MCF 10A (cell line): ENCODE measurements around the gene CXCL17. TPM values are rescaled to one million over a fixed set of nuclear protein-coding genes. Genes with fewer than 3 reads are reported as not detected.

Experiments used
- BruUV-seq: library from RNA; stranded (reverse); fragments of 400-500 nt; replicated peaks from 2 replicates; lab custom pipeline; 2021; lab: Mats Ljungman, UMichigan
- CTCF ChIA-PET: fragments of 300-600 bp; sonication (Branson Sonifier 250); formaldehyde crosslinking; extraction: SDS; loops from one replicate; lab custom pipeline; 2021; ENCODE audit warnings: antibody characterized with exemption, inconsistent platforms; lab: Yijun Ruan, JAX
- POLR2A ChIA-PET: fragments of 300-600, 350-650 bp; sonication (Branson Sonifier 250); formaldehyde crosslinking; extraction: SDS; loops from one replicate; lab custom pipeline; 2020; ENCODE audit warnings: antibody characterized with exemption, inconsistent platforms; lab: Yijun Ruan, JAX
- DNase-seq: peaks from one replicate; pipeline ENCODE4 v3.0.0-alpha.2; 2018; ENCODE audit not compliant: unreplicated experiment
- H3K27ac Mint-ChIP-seq: one replicate; pipeline ENCODE4 v1.8.0; 2022; ENCODE audit warnings: mild to moderate bottlenecking, low read depth, mixed read lengths; ENCODE audit not compliant: unreplicated experiment
- H3K27me3 Mint-ChIP-seq: one replicate; pipeline ENCODE4 v1.8.0; 2022; ENCODE audit warnings: mixed read lengths; ENCODE audit not compliant: insufficient read depth, unreplicated experiment
- H3K36me3 Mint-ChIP-seq: one replicate; pipeline ENCODE4 v1.8.0; 2022; ENCODE audit warnings: mild to moderate bottlenecking, moderate library complexity, mixed read lengths; ENCODE audit not compliant: insufficient read depth, unreplicated experiment
- H3K4me1 Mint-ChIP-seq: one replicate; pipeline ENCODE4 v1.8.0; 2022; ENCODE audit warnings: mixed read lengths; ENCODE audit not compliant: insufficient read depth, unreplicated experiment
- H3K4me3 Mint-ChIP-seq: one replicate; pipeline ENCODE4 v1.8.0; 2022; ENCODE audit warnings: mild to moderate bottlenecking, moderate library complexity, mixed read lengths; ENCODE audit not compliant: unreplicated experiment
- H3K9me3 Mint-ChIP-seq: one replicate; pipeline ENCODE4 v1.8.0; 2022; ENCODE audit warnings: mixed read lengths; ENCODE audit not compliant: unreplicated experiment
- CTCF ChIP-seq: fragments of 200-600 bp; IDR thresholded peaks from one replicate; pipeline ENCODE4 v1.8.0; 2022; ENCODE audit warnings: antibody characterized with exemption, mild to moderate bottlenecking; ENCODE audit not compliant: unreplicated experiment
- intact Hi-C: fragments of 100-400 bp; cut with micrococcal nuclease; formaldehyde crosslinking; loops from 2 replicates; pipeline ENCODE4 v1.14.1; 2022
- total RNA-seq: library from RNA; stranded (reverse); gene quantifications from 2 replicates; pipeline ENCODE4 v1.2.3, GENCODE V29; 2022

CXCL17 gene
- total RNA-seq, 1 experiment from 2014 or later, result not detected

- intact Hi-C loops, result loop anchor here (1.0 kb wide), 4 partner anchors 10 to 325 kb away; no protein-coding TSS in a partner anchor
- DNase-seq, result peak; percentile 90
- TF ChIP-seq CTCF, result peak; percentile 77
- Mint-ChIP-seq H3K9me3 (no peaks in the 10 kb centered on the region), H3K27me3 (no peaks in the 10 kb centered on the region), H3K4me1 (peaks cover 11% of the 10 kb centered on the region), H3K4me3 (no peak overlapping the region), H3K36me3 (no peaks in the 10 kb centered on the region), H3K27ac (no peak overlapping the region)
- no TSS peak for BruUV-seq
- ChIA-PET POLR2A (interaction anchor here (0.7 to 1.7 kb wide), 2 partner anchors 10 to 932 kb away, joined by 3 to 4 read pairs; no protein-coding TSS in a partner anchor), CTCF (interaction anchor here (0.6 to 2.2 kb wide), 19 partner anchors 8 to 854 kb away, joined by 3 to 12 read pairs (median 4); no protein-coding TSS in a partner anchor)
Observed at GRCh38 chr19:42433503-42434260, 9.1 kb downstream of the CXCL17 start.

GRCh38 chr19:42431486-42431885 lies 11.3 kb downstream of the CXCL17 start:
- intact Hi-C loops, result no loop called here
- H3K4me3 Mint-ChIP-seq, result no peak overlapping the region
- no peaks in the 10 kb centered on the region for H3K9me3 Mint-ChIP-seq
- no peak overlapping the region for H3K27ac Mint-ChIP-seq
- no peak for DNase-seq
- ChIA-PET CTCF (interaction anchor here (0.7 to 2.0 kb wide), 3 partner anchors 9 to 202 kb away, joined by 3 to 6 read pairs (median 4); no protein-coding TSS in a partner anchor), POLR2A (interaction anchor here (0.7 to 1.0 kb wide), 4 partner anchors 20 to 639 kb away, joined by 3 read pairs; no protein-coding TSS in a partner anchor)
- no TSS peak for BruUV-seq
- no peak for TF ChIP-seq CTCF
- H3K27me3 Mint-ChIP-seq, result no peaks in the 10 kb centered on the region
- peaks cover 6% of the 10 kb centered on the region for H3K4me1 Mint-ChIP-seq
- H3K36me3 Mint-ChIP-seq, result no peaks in the 10 kb centered on the region

- CTCF ChIA-PET, result interaction anchor here (0.9 to 1.2 kb wide), 4 partner anchors 8 to 21 kb away, joined by 3 to 8 read pairs (median 6); no protein-coding TSS in a partner anchor
- POLR2A ChIA-PET, result no interaction called here
- H3K27me3 Mint-ChIP-seq, result no peaks in the 10 kb centered on the region
- no peak for TF ChIP-seq CTCF
- no peak overlapping the region for H3K4me3 Mint-ChIP-seq
- H3K9me3 Mint-ChIP-seq, result no peaks in the 10 kb centered on the region
- BruUV-seq, result no TSS peak
- no peak overlapping the region for H3K27ac Mint-ChIP-seq
- peaks cover 5% of the 10 kb centered on the region for H3K4me1 Mint-ChIP-seq
- peaks cover 2% of the 10 kb centered on the region for H3K36me3 Mint-ChIP-seq
- intact Hi-C loops, result no loop called here
- DNase-seq, result no peak
Observed at GRCh38 chr19:42428676-42429075, 14.1 kb downstream of the CXCL17 start.

GRCh38 chr19:42427313-42427712 lies 15.4 kb downstream of the CXCL17 start, which contains the start of gene LIPE:
Gene LIPE, minus strand, starts transcription at chr19:42427388. Its CDS starts 239 bp downstream, at chr19:42427149.
- intact Hi-C loops, result no loop called here
- H3K27me3 Mint-ChIP-seq, result no peaks in the 10 kb centered on the region
- no peaks in the 10 kb centered on the region for H3K9me3 Mint-ChIP-seq
- peaks cover 11% of the 10 kb centered on the region for H3K36me3 Mint-ChIP-seq
- H3K4me1 Mint-ChIP-seq, result peaks cover 10% of the 10 kb centered on the region
- DNase-seq, result no peak
- POLR2A ChIA-PET, result interaction anchor here (1.1 kb wide), 1 partner anchor 31 kb away, joined by 3 read pairs; no protein-coding TSS in a partner anchor
- no peak within 1 kb of the TSS for H3K4me3 Mint-ChIP-seq
- H3K27ac Mint-ChIP-seq, result no peak within 1 kb of the TSS
- TF ChIP-seq CTCF, result no peak
- CTCF ChIA-PET, result interaction anchor here (0.7 kb wide), 1 partner anchor 243 kb away, joined by 6 read pairs; no protein-coding TSS in a partner anchor
- no TSS peak for BruUV-seq
